Memory B cell (primary cell): Measurements from ENCODE around the gene NT5DC2.

Experiments
- ATAC-seq: fragments of 150-1000 bp; cut with Tn5 transposase; 2 replicates; pipeline ENCODE4 v1.10.0; 2021; ENCODE audit warnings: low read depth, mild to moderate bottlenecking, moderate library complexity
- DNase-seq, 2 donors: peaks; one replicate each; pipeline ENCODE4 v3.0.0; 2022; ENCODE audit warnings: low spot score in 2 of 2
- H3K27ac Mint-ChIP-seq: one replicate; pipeline ENCODE4 v1.8.0; 2022; ENCODE audit warnings: mild to moderate bottlenecking, moderate library complexity, mixed read lengths
- H3K27me3 Mint-ChIP-seq: one replicate; pipeline ENCODE4 v1.8.0; 2022; ENCODE audit warnings: mixed read lengths
- H3K36me3 Mint-ChIP-seq: one replicate; pipeline ENCODE4 v1.8.0; 2022; ENCODE audit warnings: mild to moderate bottlenecking, mixed read lengths
- H3K4me1 Mint-ChIP-seq: one replicate; pipeline ENCODE4 v1.8.0; 2022; ENCODE audit warnings: mixed read lengths
- H3K4me3 Mint-ChIP-seq: one replicate; pipeline ENCODE4 v1.8.0; 2022; ENCODE audit warnings: mild to moderate bottlenecking, moderate library complexity, mixed read lengths
- H3K9me3 Mint-ChIP-seq: one replicate; pipeline ENCODE4 v1.8.0; 2022; ENCODE audit warnings: mixed read lengths

NT5DC2 gene

DNA sequence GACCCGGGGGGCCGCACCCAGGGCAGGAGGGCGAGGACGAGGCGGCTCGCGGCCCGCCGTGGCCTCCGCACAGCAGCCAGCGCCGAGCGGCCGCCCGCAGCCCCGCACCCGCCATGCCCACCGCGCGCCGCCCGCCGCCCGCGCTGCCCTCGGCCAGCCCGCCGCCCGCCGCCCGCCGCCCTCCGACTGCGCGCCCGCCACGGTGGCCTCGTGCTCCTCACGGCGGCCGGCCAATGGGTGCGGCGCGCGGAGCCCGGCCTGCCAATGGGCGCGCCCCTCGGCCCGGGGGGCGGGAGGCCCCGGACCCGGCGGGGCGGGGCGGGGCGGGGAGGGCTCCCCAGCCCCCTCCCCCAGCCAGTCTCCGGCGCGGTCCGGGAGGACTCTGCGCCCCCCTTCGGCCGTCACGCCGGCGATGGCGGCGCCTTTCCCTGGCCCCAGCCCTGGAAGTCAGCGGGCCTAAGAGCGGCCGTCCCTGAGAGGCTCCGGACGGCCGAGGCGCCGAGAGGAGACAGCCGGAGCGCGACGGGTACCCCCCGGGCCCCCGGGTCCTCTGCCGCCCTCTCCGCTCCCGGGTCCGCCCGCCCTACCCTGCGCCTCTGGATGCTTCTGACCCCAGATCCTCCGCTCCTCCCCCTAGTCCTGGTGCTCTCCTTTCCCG lies at the start of gene NT5DC2:
TSS of gene NT5DC2 (minus strand) at position 235 of the 658 bp plus-strand sequence. CDS start at position 115, 120 bp downstream.
- Mint-ChIP-seq H3K36me3 (peaks cover under 1% of the 10 kb centered on the region), H3K27ac (no peak within 1 kb of the TSS), H3K9me3 (no peaks in the 10 kb centered on the region), H3K4me3 (peak within 1 kb of the TSS; percentile 87), H3K27me3 (no peaks in the 10 kb centered on the region), H3K4me1 (peaks cover 19% of the 10 kb centered on the region)
- peak in 1 of 2 donors; percentile 57 for DNase-seq
- ATAC-seq = peak; percentile 29

DNA sequence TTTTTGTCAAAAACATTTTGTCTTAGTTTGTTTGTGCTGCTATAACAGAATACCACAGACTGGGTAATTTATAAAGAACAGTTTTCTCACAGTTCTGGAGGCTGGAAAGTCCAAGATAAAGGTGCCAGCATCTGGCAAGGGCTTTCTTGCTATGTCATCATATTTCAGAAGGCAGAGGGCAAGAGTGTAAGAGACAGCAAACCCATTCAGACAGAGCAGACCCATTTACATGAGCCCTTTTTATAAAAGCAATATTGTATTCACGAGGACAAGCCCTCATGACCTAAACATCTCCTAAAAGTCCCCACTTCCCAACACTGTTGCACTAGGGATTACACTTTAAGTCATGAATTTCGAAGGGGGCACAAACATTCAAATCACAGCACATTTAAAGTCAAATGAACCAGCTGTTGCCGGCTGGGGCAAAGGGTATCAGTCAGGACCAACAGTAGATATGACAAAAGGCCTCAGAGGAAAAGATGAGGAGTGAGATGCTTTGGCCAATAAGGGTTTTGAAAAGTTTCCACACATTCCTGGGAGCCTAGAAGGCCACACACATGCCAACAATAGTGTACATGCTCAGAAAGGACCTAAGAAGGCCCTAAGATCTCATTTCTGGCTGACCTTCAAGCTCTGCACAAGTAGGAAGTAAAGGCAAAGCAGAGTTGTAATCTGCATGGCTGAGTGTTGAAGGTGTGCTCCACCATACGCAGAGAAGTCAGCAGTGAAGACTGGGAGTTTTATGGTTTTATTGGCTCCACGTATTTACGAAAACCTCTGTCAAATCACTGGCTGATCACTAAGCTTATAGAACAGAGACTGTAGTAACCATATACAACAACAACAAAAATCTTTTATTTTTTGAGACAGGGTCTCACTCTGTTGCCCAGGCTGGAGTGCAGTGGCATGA lies 40.7 kb upstream of the NT5DC2 start:
- DNase-seq (no peak), ATAC-seq (no peak)
- H3K27me3 Mint-ChIP-seq = no peaks in the 10 kb centered on the region
- no peaks in the 10 kb centered on the region for H3K9me3 Mint-ChIP-seq
- H3K4me3 Mint-ChIP-seq = no peak overlapping the region
- H3K4me1 Mint-ChIP-seq = no peaks in the 10 kb centered on the region
- H3K27ac Mint-ChIP-seq = peak overlapping the region; percentile 40
- peaks cover 35% of the 10 kb centered on the region for H3K36me3 Mint-ChIP-seq

DNA sequence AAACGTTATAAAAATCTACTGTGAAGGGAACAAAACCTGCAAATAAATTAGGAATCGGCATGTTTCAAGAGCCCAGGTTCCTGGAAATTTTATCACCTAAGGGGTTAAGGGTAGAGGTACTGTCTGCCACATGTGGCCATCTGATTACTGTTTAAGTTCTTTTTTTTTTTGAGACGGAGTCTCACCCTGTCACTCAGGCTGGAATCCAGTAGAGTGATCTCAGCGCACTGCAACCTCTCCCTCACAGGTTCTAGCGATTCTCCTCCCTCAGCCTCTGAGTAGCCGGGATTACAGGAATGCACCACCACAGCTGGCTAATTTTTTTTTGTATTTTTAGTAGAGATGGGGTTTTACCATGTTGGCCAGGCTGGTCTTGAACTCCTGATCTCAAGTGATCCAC lies 38.6 kb upstream of the NT5DC2 start:
- Mint-ChIP-seq H3K4me1 (no peaks in the 10 kb centered on the region), H3K9me3 (no peaks in the 10 kb centered on the region)
- ATAC-seq = no peak

DNA sequence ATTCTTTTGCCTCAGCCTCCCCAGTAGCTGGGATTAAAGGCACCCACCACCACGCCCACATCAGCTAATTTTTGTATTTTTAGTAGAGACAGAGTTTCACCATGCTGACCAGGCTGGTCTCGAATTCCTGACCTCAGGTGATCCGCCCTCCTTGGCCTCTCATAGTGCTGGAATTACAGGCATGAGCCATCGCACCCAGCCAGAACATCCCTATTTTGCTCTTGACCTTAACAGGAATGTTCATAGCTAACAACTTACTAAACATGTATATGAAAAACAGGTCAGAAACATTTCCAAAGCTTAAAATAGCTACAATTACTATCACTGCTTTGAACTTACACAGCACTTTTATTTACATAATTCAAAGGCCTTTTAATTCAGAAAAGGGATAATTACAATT lies 36.4 kb upstream of the NT5DC2 start:
- H3K9me3 Mint-ChIP-seq = no peaks in the 10 kb centered on the region
- ATAC-seq (no peak), DNase-seq (no peak)
- no peaks in the 10 kb centered on the region for H3K27me3 Mint-ChIP-seq
- peaks cover 18% of the 10 kb centered on the region for H3K36me3 Mint-ChIP-seq
- no peak overlapping the region for H3K27ac Mint-ChIP-seq
- H3K4me1 Mint-ChIP-seq = no peaks in the 10 kb centered on the region
- H3K4me3 Mint-ChIP-seq = no peak overlapping the region

More for the DNA sequence above, 38.6 kb upstream of the NT5DC2 start:
- Mint-ChIP-seq H3K27ac (no peak overlapping the region), H3K4me3 (no peak overlapping the region), H3K36me3 (peaks cover 22% of the 10 kb centered on the region), H3K27me3 (no peaks in the 10 kb centered on the region)
- DNase-seq = no peak

DNA sequence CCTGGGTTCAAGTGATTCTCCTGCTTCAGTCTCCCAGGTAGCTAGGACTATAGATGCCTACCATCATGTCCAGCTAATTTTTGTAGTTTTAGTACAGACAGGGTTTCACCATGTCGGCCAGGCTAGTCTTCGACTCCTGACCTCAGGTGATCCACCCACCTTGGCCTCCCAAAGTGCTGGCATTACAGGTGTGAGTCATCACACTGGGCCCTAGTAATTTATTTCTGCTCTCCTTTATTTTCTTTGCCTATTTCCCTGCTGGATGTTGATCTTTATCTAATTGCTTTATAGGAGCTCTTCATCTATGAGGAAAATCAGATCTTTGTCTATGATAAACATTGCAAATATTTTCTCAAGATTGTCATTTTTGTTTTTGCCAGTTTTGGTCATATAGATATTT lies 34.4 kb upstream of the NT5DC2 start:
- no peaks in the 10 kb centered on the region for H3K4me1 Mint-ChIP-seq
- ATAC-seq = no peak
- no peak overlapping the region for H3K27ac Mint-ChIP-seq
- no peak overlapping the region for H3K4me3 Mint-ChIP-seq
- H3K36me3 Mint-ChIP-seq = peaks cover 15% of the 10 kb centered on the region
- no peaks in the 10 kb centered on the region for H3K9me3 Mint-ChIP-seq
- DNase-seq = no peak
- no peaks in the 10 kb centered on the region for H3K27me3 Mint-ChIP-seq

DNA sequence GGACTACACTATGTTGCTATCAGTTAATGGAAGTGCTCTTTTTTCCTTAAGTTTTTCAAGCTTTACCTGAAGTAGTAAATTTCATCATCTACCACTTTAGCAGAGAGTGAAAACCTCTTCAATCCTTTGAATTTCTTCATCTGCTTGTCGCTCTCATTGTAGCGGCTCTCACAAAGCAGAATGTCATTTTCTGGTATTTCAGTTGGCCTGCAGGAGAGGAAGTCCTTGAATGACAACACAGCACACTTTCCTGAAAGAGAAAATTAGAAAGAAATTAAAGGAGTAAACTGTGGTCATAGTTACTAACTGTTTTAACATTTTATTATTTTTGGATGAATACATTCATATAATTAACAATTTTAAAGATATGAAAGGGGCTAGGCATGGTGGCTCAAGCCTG lies 30.3 kb upstream of the NT5DC2 start:
- H3K4me3 Mint-ChIP-seq = no peak overlapping the region
- no peak for DNase-seq
- no peak overlapping the region for H3K27ac Mint-ChIP-seq
- H3K27me3 Mint-ChIP-seq = no peaks in the 10 kb centered on the region
- no peak for ATAC-seq
- H3K9me3 Mint-ChIP-seq = no peaks in the 10 kb centered on the region
- peaks cover 20% of the 10 kb centered on the region for H3K36me3 Mint-ChIP-seq
- H3K4me1 Mint-ChIP-seq = no peaks in the 10 kb centered on the region

DNA sequence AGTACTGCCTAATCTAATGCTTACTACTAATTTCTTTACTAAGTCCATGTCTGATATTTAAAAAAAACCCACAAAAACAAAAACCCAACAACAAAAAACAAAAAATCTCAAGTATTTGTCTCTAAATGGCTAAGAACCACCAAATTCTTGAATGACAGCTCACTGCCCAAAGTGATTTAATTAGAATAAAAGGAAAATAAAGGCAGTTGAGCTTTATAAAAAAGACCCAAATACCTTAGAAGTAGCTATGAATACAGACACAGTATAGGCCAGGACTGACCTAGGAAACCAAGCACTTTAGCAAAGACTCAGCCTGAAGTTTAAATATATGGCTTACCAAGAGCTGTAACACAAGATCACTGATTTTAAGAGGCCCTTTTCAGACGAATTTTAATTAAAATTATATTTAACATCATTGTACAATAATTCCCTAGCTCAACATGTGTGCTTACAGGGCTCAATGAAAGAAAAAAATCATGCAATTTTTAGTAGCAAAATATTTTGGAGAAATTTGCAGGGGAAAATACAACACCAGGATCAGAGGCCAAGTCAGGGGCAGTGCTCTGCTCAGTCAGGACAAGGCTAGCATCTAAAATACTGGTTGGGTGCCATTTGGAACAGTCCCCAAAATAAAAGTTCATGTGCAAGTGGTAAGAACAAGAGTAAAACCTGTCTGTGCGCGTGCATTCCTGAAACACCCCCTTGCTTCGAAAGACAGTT lies 27.5 kb upstream of the NT5DC2 start:
- no peaks in the 10 kb centered on the region for H3K27me3 Mint-ChIP-seq
- no peak for ATAC-seq
- no peak for DNase-seq
- no peak overlapping the region for H3K27ac Mint-ChIP-seq
- peaks cover 21% of the 10 kb centered on the region for H3K36me3 Mint-ChIP-seq
- no peak overlapping the region for H3K4me3 Mint-ChIP-seq
- no peaks in the 10 kb centered on the region for H3K9me3 Mint-ChIP-seq
- H3K4me1 Mint-ChIP-seq = no peaks in the 10 kb centered on the region

DNA sequence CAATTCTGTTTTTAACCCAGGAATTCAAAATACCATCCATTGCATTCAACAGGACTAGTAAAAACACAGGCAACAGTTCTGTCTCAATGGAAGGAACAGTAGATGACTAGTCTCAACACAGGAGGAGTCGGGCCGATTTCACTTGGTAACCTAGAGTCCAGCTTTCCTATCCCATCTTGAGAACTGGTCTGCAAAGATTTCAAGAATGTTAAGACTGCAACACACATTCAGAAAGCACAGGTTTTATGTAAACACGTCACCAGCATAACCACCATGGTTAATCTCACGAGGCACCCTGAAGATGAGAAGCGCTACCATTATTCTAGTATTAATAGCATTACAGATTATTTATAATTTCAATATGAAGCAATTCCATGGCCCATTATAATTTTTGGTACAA lies 24.8 kb upstream of the NT5DC2 start:
- Mint-ChIP-seq H3K9me3 (no peaks in the 10 kb centered on the region), H3K27ac (peak overlapping the region; percentile 64), H3K4me3 (no peak overlapping the region), H3K27me3 (no peaks in the 10 kb centered on the region), H3K36me3 (peaks cover 24% of the 10 kb centered on the region), H3K4me1 (no peaks in the 10 kb centered on the region)
- ATAC-seq = no peak
- no peak for DNase-seq

DNA sequence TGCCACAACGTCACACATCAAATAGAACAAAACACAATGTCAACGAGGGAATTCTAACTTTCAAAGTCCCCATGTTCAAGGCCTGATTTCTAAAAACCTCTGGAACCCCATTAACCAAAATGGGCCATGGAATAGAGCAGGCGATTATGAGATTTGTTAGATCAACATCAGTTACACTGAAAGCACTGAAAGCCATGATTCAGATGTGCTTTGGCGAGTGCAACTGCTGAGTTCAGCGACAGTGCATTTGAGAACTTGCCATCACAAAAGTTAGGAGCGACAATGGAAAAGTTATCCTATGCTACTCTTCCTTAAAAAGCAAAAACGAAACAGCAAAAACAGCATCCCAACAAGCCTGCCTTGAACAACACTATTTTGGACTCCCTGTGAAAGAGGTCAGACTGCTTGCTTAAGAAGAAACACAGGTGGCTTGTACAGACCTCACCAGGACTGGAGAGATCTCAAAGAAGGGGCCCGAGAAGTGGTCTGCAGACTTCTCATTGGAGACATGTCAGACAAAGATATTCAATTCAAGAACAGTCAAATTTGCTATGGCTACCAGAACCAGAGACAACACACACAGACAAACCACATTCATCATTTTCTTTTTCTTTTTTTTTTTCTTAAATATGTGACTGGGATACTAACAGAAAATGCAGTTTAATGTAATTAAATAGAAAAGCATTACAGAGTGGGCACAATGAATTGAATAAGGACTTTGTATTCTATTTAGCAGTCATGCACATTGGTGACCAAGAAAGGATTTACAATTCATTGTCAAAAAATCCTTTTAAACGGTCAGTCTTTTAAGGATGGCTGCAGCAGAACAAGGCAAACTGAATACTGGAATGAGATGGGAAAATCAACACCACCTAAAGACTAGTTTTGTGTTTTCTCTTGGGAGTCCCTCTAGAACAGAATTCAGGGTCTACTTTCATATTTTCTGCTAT lies 23.6 kb upstream of the NT5DC2 start:
- Mint-ChIP-seq H3K9me3 (no peaks in the 10 kb centered on the region), H3K27ac (no peak overlapping the region), H3K4me1 (no peaks in the 10 kb centered on the region), H3K27me3 (no peaks in the 10 kb centered on the region), H3K36me3 (peaks cover 22% of the 10 kb centered on the region), H3K4me3 (no peak overlapping the region)
- ATAC-seq (no peak), DNase-seq (no peak)

DNA sequence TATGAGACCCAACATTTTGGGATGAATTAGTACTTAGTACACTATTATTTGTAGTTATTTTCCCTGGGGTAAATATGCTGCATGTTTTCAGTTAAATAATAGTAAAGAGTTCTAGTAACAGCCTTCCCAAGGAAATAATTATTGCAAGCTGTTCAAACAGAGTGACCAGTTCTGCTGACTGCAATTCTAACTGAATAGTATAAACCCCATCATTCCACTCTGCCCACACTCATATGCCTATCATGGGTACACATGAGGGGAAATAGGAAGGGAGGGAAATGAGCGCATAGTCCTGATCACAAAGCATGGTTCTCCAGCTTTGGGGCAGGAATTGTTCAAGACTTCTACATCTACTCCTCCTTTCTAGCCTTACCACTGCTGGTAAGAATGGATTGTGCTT lies 21.4 kb upstream of the NT5DC2 start:
- no peak overlapping the region for H3K4me3 Mint-ChIP-seq
- peaks cover 24% of the 10 kb centered on the region for H3K36me3 Mint-ChIP-seq
- ATAC-seq (no peak), DNase-seq (no peak)
- no peaks in the 10 kb centered on the region for H3K9me3 Mint-ChIP-seq
- no peaks in the 10 kb centered on the region for H3K27me3 Mint-ChIP-seq
- no peak overlapping the region for H3K27ac Mint-ChIP-seq
- H3K4me1 Mint-ChIP-seq = no peaks in the 10 kb centered on the region

DNA sequence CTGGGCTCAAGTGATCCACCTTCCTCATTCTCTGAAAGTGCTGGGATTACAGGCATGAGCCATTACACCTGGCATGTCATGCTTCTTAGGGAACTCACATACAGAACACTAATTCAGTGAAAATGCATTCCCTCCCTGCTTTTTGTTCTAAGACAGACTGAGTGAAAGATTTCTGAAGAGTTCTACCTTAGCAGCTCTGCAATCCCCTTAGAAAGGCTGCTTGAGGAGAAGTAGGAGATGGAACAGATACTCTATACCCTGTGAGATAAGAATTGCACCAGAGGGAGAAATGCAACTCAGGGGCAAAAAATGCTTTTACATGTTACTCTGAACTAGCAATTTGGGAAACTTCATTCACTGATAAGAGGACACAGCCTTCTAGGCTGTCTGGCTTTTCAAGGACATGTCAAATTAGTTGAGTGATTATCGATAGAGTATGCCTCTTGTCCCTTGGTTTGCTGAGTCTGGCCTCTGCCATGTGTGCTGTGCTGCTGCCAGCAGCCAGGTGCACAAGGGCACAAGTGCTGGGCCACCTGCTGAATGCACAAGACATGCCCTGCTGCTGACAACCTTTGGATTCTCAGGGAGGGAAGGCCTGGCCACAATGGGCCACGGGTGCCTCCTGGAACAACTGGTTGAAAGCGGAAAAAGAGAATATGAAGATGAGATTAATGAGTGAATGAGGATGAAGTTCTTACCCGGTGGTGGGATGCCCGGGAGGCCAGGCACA lies 20.5 kb upstream of the NT5DC2 start:
- Mint-ChIP-seq H3K9me3 (no peaks in the 10 kb centered on the region), H3K36me3 (peaks cover 21% of the 10 kb centered on the region), H3K27ac (no peak overlapping the region), H3K4me3 (no peak overlapping the region), H3K4me1 (no peaks in the 10 kb centered on the region), H3K27me3 (no peaks in the 10 kb centered on the region)
- DNase-seq (no peak), ATAC-seq (no peak)

DNA sequence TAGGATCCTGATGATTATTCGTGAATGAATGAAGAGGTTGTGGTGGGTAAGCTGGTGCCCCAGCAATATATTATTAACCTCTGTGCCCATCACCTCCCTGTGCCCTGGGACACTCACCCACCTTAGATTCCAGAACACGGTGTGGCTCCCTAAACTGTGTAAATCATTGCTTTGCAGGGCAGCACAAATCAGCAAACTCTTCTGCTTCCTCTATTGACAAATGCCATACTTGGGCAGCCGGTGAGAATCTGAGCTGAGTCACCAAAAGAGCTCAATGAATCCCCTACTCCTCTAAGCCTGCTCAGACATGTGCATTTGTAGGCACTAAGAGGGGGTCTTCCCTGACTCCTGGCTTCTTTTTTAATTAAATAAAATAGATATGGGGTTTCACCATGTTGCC lies 18.4 kb upstream of the NT5DC2 start:
- H3K36me3 Mint-ChIP-seq = peaks cover 13% of the 10 kb centered on the region

DNA sequence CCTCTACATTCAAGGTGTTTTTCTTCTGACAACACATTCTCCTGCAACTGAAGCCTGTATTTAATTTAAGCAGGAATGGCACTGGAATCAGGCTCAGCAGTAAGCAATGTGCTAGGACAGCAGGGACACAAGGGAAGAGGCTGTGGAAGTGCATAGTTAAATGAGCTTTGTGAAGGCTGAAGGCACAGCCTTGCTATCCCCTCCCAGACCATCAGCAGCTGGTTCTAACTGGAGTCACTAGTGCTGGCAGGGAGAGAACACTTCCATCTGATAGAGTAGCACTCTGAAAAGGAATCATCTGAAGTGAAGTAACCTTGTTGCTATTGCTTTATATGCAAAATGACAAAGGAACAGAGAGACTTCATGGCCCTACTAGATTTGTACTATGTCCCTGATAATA lies 17.5 kb upstream of the NT5DC2 start:
- ATAC-seq (no peak), DNase-seq (no peak)
- H3K4me1 Mint-ChIP-seq = no peaks in the 10 kb centered on the region
- no peak overlapping the region for H3K4me3 Mint-ChIP-seq
- H3K36me3 Mint-ChIP-seq = peaks cover 12% of the 10 kb centered on the region
- peak overlapping the region; percentile 53 for H3K27ac Mint-ChIP-seq
- no peaks in the 10 kb centered on the region for H3K9me3 Mint-ChIP-seq
- H3K27me3 Mint-ChIP-seq = no peaks in the 10 kb centered on the region

More for the DNA sequence above, 18.4 kb upstream of the NT5DC2 start:
- no peak for DNase-seq
- Mint-ChIP-seq H3K27me3 (no peaks in the 10 kb centered on the region), H3K4me1 (no peaks in the 10 kb centered on the region), H3K4me3 (no peak overlapping the region), H3K27ac (peak overlapping the region; percentile 85), H3K9me3 (no peaks in the 10 kb centered on the region)
- no peak for ATAC-seq
